OCI-LY1 (cell line): ENCODE results near the gene PLEKHH2.

Source experiments
- CTCF ChIP-seq: fragments of 200-600 bp; sonication (generic), shearing (Covaris generic); IDR thresholded peaks from 2 replicates; pipeline ENCODE4 v1.5.1; 2017; ENCODE audit warnings: mild to moderate bottlenecking, antibody characterized with exemption, low read length, moderate library complexity, mixed read lengths
- EZH2 ChIP-seq: fragments of 200-600 bp; sonication (generic), shearing (Covaris generic); IDR thresholded peaks from 2 replicates; pipeline ENCODE4 v1.8.0; 2017; ENCODE audit warnings: borderline replicate concordance, mixed run types, mild to moderate bottlenecking, antibody characterized with exemption, low read length, moderate library complexity, mixed read lengths

GRCh38 chr2:43729491-43730174 lies 92.6 kb downstream of the PLEKHH2 start:
- TF ChIP-seq EZH2 (no peak), CTCF (no peak)
